NCI-H1417 (cell line): ENCODE results near the gene MGAT2.
A peak's percentile ranks its signal among the peaks of the same experiment; 100 is the strongest.
"Not testable (repeated sequence)": the region's sequence is repeated elsewhere in the genome, so short reads cannot be mapped to it uniquely, and the experiment has no call there.

Source experiments
- DNase-seq, 3 experiments: peaks; one replicate each; lab custom pipeline; 2025; lab: John Stamatoyannopoulos, UW

The MGAT2 gene

GRCh38 chr14:49654511-49654910, 33.9 kb downstream of the MGAT2 start:
- no peak for DNase-seq

- DNase-seq, result not testable (repeated sequence)
These were observed 36.9 kb downstream of the MGAT2 start for GRCh38 chr14:49657500-49657899.

- peak in 1 of 3 experiments; percentile 17 for DNase-seq
These were observed 39.2 kb downstream of the MGAT2 start for GRCh38 chr14:49659526-49660455.

GRCh38 chr14:49670475-49670874, 49.9 kb downstream of the MGAT2 start:
- DNase-seq, result no peak
